Fibroblast of peridontal ligament (primary cell): ENCODE data around the gene BTN2A1.
"Not testable (repeated sequence)": the region's sequence is repeated elsewhere in the genome, so short reads cannot be mapped to it uniquely, and the experiment has no call there.

Experiments used
- DNase-seq: peaks from one replicate; pipeline ENCODE4 v3.0.0-alpha.2; 2010; ENCODE audit errors: extremely low read depth

BTN2A1 gene

DNA sequence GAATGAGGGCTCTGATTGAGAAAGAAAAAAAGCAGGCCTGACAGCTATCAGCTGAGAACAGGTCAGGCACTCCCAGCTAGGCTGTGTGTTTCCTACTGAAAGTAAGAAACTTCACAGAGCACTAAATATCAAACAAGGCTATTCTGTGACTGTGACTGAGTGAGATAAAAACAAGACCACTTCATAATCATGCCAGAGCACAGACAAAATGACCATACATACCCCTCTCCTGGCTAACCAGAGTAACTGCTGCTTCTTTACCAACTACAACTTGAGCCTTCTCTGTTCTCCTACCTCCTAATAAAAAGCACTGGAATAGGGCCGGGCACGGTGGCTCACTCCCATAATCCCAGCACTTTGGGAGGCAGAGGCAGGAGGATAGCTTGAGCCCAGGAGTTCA, 35.5 kb downstream of the BTN2A1 start:
- DNase-seq: peak; percentile 59

- DNase-seq: no peak
Measured at GRCh38 chr6:26494117-26494516, 36.4 kb downstream of the BTN2A1 start.

- no peak for DNase-seq
Measured at GRCh38 chr6:26495281-26495680, 37.5 kb downstream of the BTN2A1 start.

DNA sequence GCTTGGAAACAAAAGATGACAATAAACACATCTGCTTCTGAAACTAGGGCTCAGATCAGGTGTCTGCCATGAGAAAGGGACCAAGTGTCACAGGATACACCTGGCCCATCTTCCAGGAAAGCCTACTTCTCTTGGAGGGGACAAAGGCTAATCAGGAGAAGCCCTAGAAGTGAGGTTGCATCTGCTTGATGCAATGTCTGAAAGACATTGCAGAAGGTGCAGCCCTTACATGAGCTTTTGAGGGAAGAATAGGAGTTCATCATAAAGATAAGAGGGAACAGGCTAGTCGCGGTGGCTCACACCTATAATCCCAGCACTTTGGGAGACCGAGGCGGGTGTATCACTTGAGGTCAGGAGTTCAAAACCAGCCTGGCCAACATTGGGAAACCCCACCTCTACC, 39.9 kb downstream of the BTN2A1 start:
- DNase-seq: no peak

GRCh38 chr6:26500102-26500501, 42.3 kb downstream of the BTN2A1 start, which contains the start of gene BTN1A1:
Gene BTN1A1 (plus strand): TSS chr6:26500303. CDS start chr6:26501287, 984 bp downstream.
- DNase-seq: no peak

DNA sequence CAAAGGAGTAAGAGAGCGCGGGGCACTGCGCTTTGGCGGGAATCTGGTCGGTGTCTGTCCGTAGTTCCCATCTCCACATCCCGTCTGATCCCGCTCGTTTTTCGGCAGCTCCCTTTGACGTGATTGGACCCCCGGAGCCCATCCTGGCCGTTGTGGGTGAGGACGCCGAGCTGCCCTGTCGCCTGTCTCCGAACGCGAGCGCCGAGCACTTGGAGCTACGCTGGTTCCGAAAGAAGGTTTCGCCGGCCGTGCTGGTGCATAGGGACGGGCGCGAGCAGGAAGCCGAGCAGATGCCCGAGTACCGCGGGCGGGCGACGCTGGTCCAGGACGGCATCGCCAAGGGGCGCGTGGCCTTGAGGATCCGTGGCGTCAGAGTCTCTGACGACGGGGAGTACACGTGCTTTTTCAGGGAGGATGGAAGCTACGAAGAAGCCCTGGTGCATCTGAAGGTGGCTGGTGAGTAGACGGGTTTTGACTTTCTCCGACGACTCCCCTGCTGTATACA, 43.8 kb downstream of the BTN2A1 start:
- DNase-seq: no peak

- no peak for DNase-seq
Measured at GRCh38 chr6:26502165-26502564, 44.4 kb downstream of the BTN2A1 start.

- no peak for DNase-seq
Measured at GRCh38 chr6:26502626-26503025, 44.9 kb downstream of the BTN2A1 start.

DNA sequence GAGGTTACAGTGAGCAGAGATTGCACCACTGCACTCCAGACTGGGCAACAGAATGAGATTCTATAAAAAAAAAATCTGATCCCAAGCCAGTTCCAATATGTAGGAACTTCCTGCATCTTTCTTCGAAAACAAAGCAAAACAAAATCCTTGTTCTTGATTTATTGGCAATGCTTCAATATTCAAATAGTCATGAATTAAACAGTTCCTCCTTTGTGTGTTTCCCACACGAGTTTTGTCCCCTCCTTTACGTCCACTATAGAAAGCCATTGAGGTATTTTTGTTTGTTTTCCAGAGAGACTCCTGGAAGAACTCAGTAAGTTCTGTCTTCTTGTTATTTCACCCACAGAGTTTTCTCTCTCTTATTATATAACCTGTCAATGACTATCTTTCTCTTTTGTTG, 49.9 kb downstream of the BTN2A1 start:
- no peak for DNase-seq

- DNase-seq: not testable (repeated sequence)
Measured at GRCh38 chr6:26511033-26511432, 53.3 kb downstream of the BTN2A1 start.

DNA sequence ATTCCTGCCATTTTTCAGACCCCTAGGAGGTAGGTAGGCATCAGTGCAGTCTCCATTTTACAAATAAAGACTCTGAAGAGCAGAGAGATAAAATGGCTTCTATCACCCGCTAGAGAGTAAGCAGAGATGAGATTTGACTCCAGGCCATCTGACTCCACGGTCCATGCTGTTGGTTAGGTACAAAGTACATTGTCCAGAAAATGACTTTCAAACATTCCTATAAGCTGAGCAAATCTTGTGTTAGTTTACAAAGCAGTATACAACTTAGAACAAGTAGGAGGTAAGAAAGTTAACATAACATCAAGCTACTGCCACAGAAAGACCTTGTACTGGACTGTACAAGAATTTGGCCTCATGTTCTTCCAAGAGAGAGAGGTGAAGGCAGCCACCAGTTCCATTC, 57.2 kb downstream of the BTN2A1 start:
- no peak for DNase-seq

DNA sequence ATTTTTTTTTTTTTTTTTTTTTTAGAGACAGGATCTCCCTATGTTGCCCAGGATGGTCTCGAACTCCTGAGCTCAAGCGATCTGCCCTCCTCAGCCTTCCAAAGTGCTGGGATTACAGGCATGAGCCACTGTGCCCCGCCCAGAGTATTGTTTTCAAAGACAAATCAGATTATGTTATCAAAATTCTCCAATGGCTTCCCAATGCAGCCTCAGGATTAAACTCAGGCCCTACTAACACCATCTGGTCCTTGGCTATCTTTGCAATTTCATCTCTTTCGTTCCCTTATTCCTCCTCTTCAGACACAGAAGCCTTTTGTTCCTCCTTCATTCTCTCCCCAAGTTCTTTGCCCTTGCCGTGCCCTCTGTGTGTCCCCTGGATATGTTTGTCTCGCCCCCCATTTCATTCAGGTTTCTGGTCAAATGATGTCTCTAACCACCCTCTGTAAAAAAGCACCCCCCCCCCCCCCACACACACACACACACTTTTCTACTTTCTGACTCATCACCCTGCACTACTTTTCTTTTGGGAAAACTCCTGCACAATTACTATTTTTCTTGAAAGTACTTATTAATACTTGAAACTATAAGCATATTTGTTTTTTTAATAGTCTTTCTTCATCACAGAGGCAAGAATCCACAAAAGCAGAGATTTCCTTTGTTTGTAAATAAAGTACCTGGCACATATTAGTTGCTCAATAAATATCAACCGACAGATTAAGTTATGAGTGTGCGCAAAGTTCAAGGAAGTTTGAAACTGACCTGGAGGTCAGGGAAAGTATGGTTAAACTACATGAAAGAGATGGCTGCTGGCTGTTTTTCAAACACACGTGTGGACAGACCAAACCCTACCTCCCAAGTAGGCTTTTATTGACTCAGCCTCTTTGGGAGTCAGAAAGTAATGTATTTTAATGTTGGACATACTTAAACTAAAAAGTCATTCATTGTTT, 59.0 kb downstream of the BTN2A1 start:
- DNase-seq: no peak
